HepG2 (cell line): Measurements from ENCODE around the gene TGIF1. TPM values are rescaled to one million over a fixed set of nuclear protein-coding genes. Genes with fewer than 3 reads are reported as not detected.

Experiments
- ATAC-seq: fragments of 200-7000 bp; cut with Tn5 transposase; 3 replicates; pipeline ENCODE4 v1.9.1; 2020; ENCODE audit warnings: mild to moderate bottlenecking, moderate library complexity
- BruUV-seq: library from RNA; stranded (reverse); fragments of 400-500 nt; replicated peaks from 2 replicates; lab custom pipeline; 2021; lab: Mats Ljungman, UMichigan
- CTCF ChIA-PET: fragments of 300-600 bp; formaldehyde crosslinking; extraction: SDS; loops from one replicate; lab custom pipeline; 2021; ENCODE audit warnings: low total read pairs, inconsistent platforms, low intra/inter-chr PET ratio; lab: Yijun Ruan, JAX
- POLR2A ChIA-PET: fragments of 350-600 bp; sonication (Branson Sonifier 250); formaldehyde crosslinking; loops from one replicate; lab custom pipeline; 2020; ENCODE audit warnings: antibody characterized with exemption, inconsistent platforms; lab: Yijun Ruan, JAX
- DNase-seq: peaks from one replicate; pipeline ENCODE4 v3.0.0-alpha.2; 2015; ENCODE audit warnings: low spot score
- FAIRE-seq: peaks from 3 replicates; lab custom pipeline; 2011; peaks lifted over from hg19 to GRCh38; lab: Jason Lieb, UNC
- H2AFZ ChIP-seq: one replicate; pipeline ENCODE4 v1.6.1; 2011; ENCODE audit warnings: low read length, inconsistent platforms
- H3K27ac ChIP-seq: fragments of 300-600 bp; 3 replicates; pipeline ENCODE4 v1.8.0; 2011; ENCODE audit warnings: mixed run types, mild to moderate bottlenecking, mixed read lengths, low read length, inconsistent platforms; ENCODE audit not compliant: insufficient read depth; ENCODE audit errors: extremely low read length
- H3K27me3 ChIP-seq, 2 experiments: fragments of 200-600 bp in 1 of 2; 2 replicates in 1 of 2; 3 replicates in 1 of 2; pipeline versions ENCODE4 v1.6.0 to v1.8.0; 2011; ENCODE audit warnings: low read length in 2 of 2, mild to moderate bottlenecking in 2 of 2, moderate library complexity in 2 of 2, inconsistent platforms in 1 of 2; ENCODE audit not compliant: insufficient read depth in 2 of 2, control insufficient read depth in 1 of 2
- H3K36me3 ChIP-seq, 2 experiments: fragments of 200-600 bp in 1 of 2; replicated peaks in 1 of 2; 2 replicates in 1 of 2; 3 replicates in 1 of 2; pipeline versions ENCODE4 v1.5.1 to v1.8.0; 2011; ENCODE audit warnings: low read length in 2 of 2, inconsistent platforms in 1 of 2; ENCODE audit not compliant: insufficient read depth in 2 of 2, control insufficient read depth in 1 of 2
- H3K4me1 ChIP-seq: 2 replicates; pipeline ENCODE4 v1.5.1; 2012; ENCODE audit warnings: low read length, inconsistent platforms; ENCODE audit not compliant: insufficient read depth
- H3K4me2 ChIP-seq: 2 replicates; pipeline ENCODE4 v1.6.0; 2011; ENCODE audit warnings: low read depth, low read length, inconsistent platforms
- H3K4me3 ChIP-seq, 3 experiments: fragments of 200-600 bp in 1 of 3; sonication (generic), shearing (Covaris generic) in 1 of 3; replicated peaks in 1 of 3; 2 replicates each; pipeline ENCODE4 v1.5.1; 2011 to 2016; ENCODE audit warnings: low read length in 3 of 3, inconsistent platforms in 2 of 3, low read depth in 2 of 3, mild to moderate bottlenecking in 2 of 3, control low read depth in 1 of 3, mixed read lengths in 1 of 3; ENCODE audit not compliant: insufficient read depth in 1 of 3
- H3K79me2 ChIP-seq: one replicate; pipeline ENCODE4 v1.6.1; 2011; ENCODE audit warnings: low read length, inconsistent platforms; ENCODE audit not compliant: insufficient read depth
- H3K9ac ChIP-seq: 2 replicates; pipeline ENCODE4 v1.6.0; 2011; ENCODE audit warnings: mild to moderate bottlenecking, low read depth, low read length, inconsistent platforms; ENCODE audit not compliant: insufficient read depth
- H3K9me3 ChIP-seq: 2 replicates; pipeline ENCODE4 v1.5.1; 2012; ENCODE audit warnings: mild to moderate bottlenecking, low read length
- H4K20me1 ChIP-seq: 2 replicates; pipeline ENCODE4 v1.6.0; 2011; ENCODE audit warnings: inconsistent platforms, mild to moderate bottlenecking, low read length, moderate library complexity; ENCODE audit not compliant: insufficient read depth
- ETV6 ChIP-seq: sonication (generic); formaldehyde crosslinking; conservative IDR thresholded peaks from 2 replicates; pipeline ENCODE4 v1.4.0; 2020; ENCODE audit warnings: missing genetic modification reagents
- FOSL2 ChIP-seq: sonication (generic); formaldehyde crosslinking; IDR thresholded peaks from 2 replicates; pipeline ENCODE4 v1.4.0; 2020; ENCODE audit warnings: missing genetic modification reagents
- KDM6A ChIP-seq: IDR thresholded peaks from 2 replicates; pipeline ENCODE4 v1.6.1; 2016; ENCODE audit warnings: low read depth
- RELA ChIP-seq: sonication (generic); formaldehyde crosslinking; IDR thresholded peaks from 2 replicates; pipeline ENCODE4 v1.4.0; 2020; ENCODE audit warnings: missing genetic modification reagents
- TEAD3 ChIP-seq: optimal IDR thresholded peaks from 2 replicates; pipeline ENCODE3; 2016; ENCODE audit warnings: borderline replicate concordance
- XBP1 ChIP-seq: sonication (generic); formaldehyde crosslinking; IDR thresholded peaks from 2 replicates; pipeline ENCODE4 v1.5.0; 2020; ENCODE audit warnings: missing genetic modification reagents
- ZNF598 ChIP-seq: sonication (generic); formaldehyde crosslinking; IDR thresholded peaks from 2 replicates; pipeline ENCODE4 v1.5.1; 2020; ENCODE audit warnings: mild to moderate bottlenecking, missing genetic modification reagents, borderline replicate concordance
- WGBS: methylation state at CpG from one replicate; pipeline ENCODE4 v1.1.6; 2017; ENCODE audit warnings: low lambda C conversion rate; 5-methylcytosine and 5-hydroxymethylcytosine counted together
- in situ Hi-C: cut with HindIII; loops from 2 replicates; pipeline ENCODE4 v1.10.0; 2017; ENCODE audit warnings: low pct_unique_long_range_greater_than_20kb; ENCODE audit not compliant: extremely low pct_ligation_motif_present
- intact Hi-C: fragments of 100-400 bp; cut with micrococcal nuclease; formaldehyde crosslinking; loops from one replicate; pipeline ENCODE4 v1.10.0; 2022; ENCODE audit not compliant: unreplicated experiment
- polyA plus RNA-seq, 8 experiments: library from polyadenylated mRNA; depleted of rRNA in 3 of 8; stranded (reverse) in 7 of 8; unstranded in 1 of 8; fragments of >200 nt; fragmentation: Illumina TruSeq in 4 of 8; extraction: Trizol in 4 of 8; gene quantifications; 2 replicates each; pipeline versions ENCODE4 v1.2.1 to v1.2.3, GENCODE V29; 2011 to 2016; ENCODE audit warnings: low read depth in 4 of 8, missing spikeins in 1 of 8, mixed read lengths in 1 of 8; ENCODE audit not compliant: insufficient read depth in 1 of 8
- total RNA-seq, 5 experiments: library from RNA; depleted of rRNA; stranded (reverse); fragments of >200 nt; fragmentation: Illumina TruSeq; extraction: Trizol; gene quantifications; 2 replicates each; pipeline ENCODE4 v1.2.3, GENCODE V29; 2016; ENCODE audit warnings: low read depth in 1 of 5
- TF ChIP-seq, protein P1 (sequence below): conservative IDR thresholded peaks from 2 replicates; pipeline ENCODE4 v1.6.1; 2018; ENCODE audit warnings: missing genetic modification reagents

The TGIF1 gene
- total and polyA plus RNA-seq, 2 of the 13 experiments (the other 11 are each of a cell fraction or from before 2014, with no cell fraction given): 50.0 to 76.1 TPM

DNA sequence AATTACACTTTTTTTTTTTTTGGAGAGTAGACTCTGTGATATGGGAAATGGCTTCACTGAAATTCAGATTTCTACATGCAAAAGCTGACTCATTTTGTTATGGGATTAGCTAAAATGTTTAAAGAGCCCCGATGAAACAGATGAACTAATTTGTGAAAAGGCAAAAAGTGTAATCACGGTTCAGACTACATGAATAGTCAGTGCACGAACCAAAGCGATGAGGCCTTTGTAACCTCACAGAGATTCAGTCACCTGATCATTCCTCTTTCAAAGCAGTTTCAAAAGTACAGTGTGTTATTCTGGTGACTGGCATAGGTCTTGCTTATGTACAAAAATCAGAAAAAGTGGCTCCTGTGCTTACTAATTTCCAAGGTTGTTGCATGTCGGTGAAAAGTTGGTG is 44.6 kb downstream of the TGIF1 start:
- Histone ChIP-seq H3K4me1 (peaks cover 15% of the 10 kb centered on the region), H4K20me1 (no peaks in the 10 kb centered on the region), H3K27me3 (peaks cover 0 to 31% of the 10 kb centered on the region in 2 experiments; a peak in 4 of 5 replicates), H3K36me3 (no peaks in the 10 kb centered on the region), H3K4me2 (no peak overlapping the region), H3K4me3 (no peak overlapping the region), H3K9me3 (no peaks in the 10 kb centered on the region), H3K79me2 (no peaks in the 10 kb centered on the region), H2AFZ (no peak overlapping the region), H3K27ac (no peak overlapping the region), H3K9ac (no peak overlapping the region)
- POLR2A ChIA-PET: no interaction called here
- intact Hi-C loops (no loop called here), in situ Hi-C loops (loop anchor here (25.0 kb wide), 1 partner anchor 107 kb away; no protein-coding TSS in a partner anchor)
- TF ChIP-seq ETV6: no peak
- no peak for TF ChIP-seq KDM6A (CRISPR knock-in tag)
- no peak for TF ChIP-seq RELA (CRISPR knock-in tag)
- TF ChIP-seq TEAD3 (CRISPR knock-in tag): no peak
- TF ChIP-seq XBP1 (CRISPR knock-in tag): no peak
- TF ChIP-seq ZNF598 (CRISPR knock-in tag): no peak
- TF ChIP-seq, protein P1, sequence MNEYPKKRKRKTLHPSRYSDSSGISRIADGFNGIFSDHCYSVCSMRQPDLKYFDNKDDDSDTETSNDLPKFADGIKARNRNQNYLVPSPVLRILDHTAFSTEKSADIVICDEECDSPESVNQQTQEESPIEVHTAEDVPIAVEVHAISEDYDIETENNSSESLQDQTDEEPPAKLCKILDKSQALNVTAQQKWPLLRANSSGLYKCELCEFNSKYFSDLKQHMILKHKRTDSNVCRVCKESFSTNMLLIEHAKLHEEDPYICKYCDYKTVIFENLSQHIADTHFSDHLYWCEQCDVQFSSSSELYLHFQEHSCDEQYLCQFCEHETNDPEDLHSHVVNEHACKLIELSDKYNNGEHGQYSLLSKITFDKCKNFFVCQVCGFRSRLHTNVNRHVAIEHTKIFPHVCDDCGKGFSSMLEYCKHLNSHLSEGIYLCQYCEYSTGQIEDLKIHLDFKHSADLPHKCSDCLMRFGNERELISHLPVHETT (CRISPR knock-in tag): no peak
- TF ChIP-seq FOSL2: no peak
- FAIRE-seq (no peak), ATAC-seq (no peak), DNase-seq (no peak)
- BruUV-seq: no TSS peak
- WGBS: 68% methylated on average over 5 of the region's 5 CpGs
- CTCF ChIA-PET: no interaction called here
